Measurements from ENCODE around the gene RGS13.

DNA sequence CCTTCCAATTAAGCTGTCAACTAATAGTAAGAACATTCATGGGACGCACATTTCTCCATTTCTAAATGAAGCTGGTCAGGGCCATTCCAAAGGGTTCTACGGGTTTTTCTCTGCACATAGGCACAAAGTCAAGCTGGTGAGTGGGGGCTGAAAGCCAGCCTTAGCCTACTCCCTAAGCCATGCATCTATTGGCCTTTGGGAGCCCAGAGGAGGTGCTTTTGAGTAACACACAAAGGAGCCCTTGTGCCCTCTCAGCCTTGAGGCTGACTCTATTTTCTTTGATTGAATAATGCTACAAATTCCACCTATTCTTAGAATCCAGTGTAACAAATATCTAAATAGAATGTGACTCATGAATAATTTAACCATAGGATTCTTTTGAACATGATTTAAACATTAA, 73.6 kb downstream of the RGS13 start:
- TF ChIP-seq, protein P1, sequence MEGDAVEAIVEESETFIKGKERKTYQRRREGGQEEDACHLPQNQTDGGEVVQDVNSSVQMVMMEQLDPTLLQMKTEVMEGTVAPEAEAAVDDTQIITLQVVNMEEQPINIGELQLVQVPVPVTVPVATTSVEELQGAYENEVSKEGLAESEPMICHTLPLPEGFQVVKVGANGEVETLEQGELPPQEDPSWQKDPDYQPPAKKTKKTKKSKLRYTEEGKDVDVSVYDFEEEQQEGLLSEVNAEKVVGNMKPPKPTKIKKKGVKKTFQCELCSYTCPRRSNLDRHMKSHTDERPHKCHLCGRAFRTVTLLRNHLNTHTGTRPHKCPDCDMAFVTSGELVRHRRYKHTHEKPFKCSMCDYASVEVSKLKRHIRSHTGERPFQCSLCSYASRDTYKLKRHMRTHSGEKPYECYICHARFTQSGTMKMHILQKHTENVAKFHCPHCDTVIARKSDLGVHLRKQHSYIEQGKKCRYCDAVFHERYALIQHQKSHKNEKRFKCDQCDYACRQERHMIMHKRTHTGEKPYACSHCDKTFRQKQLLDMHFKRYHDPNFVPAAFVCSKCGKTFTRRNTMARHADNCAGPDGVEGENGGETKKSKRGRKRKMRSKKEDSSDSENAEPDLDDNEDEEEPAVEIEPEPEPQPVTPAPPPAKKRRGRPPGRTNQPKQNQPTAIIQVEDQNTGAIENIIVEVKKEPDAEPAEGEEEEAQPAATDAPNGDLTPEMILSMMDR (IDR thresholded peaks at IDR 0.05): no peak
- TF ChIP-seq ZFX (IDR thresholded peaks at IDR 0.05; ENCODE audit: borderline replicate concordance): no peak

Data from 22Rv1 (cell line).